HG03354 (cell line): ENCODE data around the gene TLCD3B.

Source experiments
- ATAC-seq: cut with Tn5 transposase; IDR thresholded peaks from one replicate; pipeline ENCODE4 v1.9.1; 2021; ENCODE audit warnings: mild to moderate bottlenecking; ENCODE audit not compliant: unreplicated experiment, poor library complexity, severe bottlenecking

The TLCD3B gene

GRCh38 chr16:29993903-29994599 lies 37.0 kb downstream of the TLCD3B start:
- no peak for ATAC-seq

GRCh38 chr16:29993191-29993902 lies 37.7 kb downstream of the TLCD3B start:
- ATAC-seq, result no peak

DNA sequence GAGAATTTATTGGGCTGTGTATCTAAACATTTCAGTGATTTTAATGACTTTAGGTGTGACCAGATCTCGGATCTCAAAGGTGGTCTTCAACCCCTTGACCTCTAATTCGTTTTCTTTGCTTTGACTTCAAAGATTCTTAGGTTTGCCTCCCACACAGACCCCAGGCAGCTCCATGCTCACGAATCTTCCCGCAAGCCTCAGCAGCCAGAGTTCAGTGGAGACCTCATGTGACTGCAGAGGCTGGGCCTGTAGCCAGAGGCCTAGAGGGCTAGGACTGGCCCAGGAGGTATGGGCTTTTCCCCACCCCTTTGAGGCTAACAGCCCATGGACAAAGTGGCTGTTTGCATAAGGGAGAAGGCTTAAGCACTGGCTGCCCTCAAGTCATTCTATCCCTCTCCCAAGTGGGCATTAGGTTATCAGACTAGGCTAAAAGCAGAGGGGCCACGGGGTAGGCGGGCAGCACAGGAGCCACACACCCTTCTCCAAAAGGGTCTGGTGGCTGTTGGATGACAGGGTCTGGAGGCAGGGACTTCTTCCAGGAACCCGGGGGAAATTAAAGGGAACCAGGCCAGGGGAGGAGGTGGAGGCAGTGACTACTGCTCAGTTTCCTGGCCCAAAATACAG lies 38.6 kb downstream of the TLCD3B start:
- ATAC-seq, result no peak

GRCh38 chr16:29991571-29991904 lies 39.5 kb downstream of the TLCD3B start:
- no peak for ATAC-seq

- no peak for ATAC-seq
These were observed 40.0 kb downstream of the TLCD3B start for GRCh38 chr16:29990883-29991570.

DNA sequence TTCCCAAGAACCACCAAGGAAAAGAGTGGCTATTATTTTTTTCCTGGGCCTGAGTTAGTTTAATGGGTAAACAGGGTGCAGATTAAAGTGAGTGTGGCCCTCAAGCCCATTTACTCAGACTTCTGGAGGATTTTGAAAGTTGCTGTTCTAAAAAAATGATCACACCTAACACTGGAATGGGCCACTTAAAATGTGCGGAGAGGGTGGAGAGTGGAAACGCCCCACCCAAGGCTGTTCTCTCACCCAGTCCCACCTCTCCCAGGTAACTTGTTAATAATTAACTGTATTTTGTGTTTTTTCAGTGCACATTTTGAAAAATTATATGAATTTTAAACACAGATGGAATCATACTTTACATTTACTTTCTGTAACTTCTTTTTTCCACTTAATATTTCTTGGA lies 41.0 kb downstream of the TLCD3B start:
- no peak for ATAC-seq

- no peak for ATAC-seq
These were observed 41.8 kb downstream of the TLCD3B start for GRCh38 chr16:29989111-29989858.

- ATAC-seq, result no peak
These were observed 42.6 kb downstream of the TLCD3B start for GRCh38 chr16:29988346-29989075.

DNA sequence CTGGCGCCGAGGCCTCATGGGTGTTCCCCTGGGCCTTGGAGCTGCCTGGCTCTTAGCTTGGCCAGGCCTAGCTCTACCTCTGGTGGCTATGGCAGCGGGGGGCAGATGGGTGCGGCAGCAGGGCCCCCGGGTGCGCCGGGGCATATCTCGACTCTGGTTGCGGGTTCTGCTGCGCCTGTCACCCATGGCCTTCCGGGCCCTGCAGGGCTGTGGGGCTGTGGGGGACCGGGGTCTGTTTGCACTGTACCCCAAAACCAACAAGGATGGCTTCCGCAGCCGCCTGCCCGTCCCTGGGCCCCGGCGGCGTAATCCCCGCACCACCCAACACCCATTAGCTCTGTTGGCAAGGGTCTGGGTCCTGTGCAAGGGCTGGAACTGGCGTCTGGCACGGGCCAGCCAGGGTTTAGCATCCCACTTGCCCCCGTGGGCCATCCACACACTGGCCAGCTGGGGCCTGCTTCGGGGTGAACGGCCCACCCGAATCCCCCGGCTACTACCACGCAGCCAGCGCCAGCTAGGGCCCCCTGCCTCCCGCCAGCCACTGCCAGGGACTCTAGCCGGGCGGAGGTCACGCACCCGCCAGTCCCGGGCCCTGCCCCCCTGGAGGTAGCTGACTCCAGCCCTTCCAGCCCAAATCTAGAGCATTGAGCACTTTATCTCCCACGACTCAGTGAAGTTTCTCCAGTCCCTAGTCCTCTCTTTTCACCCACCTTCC lies 43.5 kb downstream of the TLCD3B start:
- no peak for ATAC-seq

DNA sequence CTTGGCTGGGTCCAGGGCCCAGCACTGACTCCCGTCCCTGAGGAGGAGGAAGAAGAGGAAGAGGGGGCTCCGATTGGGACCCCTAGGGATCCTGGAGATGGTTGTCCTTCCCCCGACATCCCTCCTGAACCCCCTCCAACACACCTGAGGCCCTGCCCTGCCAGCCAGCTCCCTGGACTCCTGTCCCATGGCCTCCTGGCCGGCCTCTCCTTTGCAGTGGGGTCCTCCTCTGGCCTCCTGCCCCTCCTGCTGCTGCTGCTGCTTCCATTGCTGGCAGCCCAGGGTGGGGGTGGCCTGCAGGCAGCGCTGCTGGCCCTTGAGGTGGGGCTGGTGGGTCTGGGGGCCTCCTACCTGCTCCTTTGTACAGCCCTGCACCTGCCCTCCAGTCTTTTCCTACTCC lies 44.1 kb downstream of the TLCD3B start:
- ATAC-seq, result no peak

- no peak for ATAC-seq
These were observed 44.8 kb downstream of the TLCD3B start for GRCh38 chr16:29986231-29986630.

DNA sequence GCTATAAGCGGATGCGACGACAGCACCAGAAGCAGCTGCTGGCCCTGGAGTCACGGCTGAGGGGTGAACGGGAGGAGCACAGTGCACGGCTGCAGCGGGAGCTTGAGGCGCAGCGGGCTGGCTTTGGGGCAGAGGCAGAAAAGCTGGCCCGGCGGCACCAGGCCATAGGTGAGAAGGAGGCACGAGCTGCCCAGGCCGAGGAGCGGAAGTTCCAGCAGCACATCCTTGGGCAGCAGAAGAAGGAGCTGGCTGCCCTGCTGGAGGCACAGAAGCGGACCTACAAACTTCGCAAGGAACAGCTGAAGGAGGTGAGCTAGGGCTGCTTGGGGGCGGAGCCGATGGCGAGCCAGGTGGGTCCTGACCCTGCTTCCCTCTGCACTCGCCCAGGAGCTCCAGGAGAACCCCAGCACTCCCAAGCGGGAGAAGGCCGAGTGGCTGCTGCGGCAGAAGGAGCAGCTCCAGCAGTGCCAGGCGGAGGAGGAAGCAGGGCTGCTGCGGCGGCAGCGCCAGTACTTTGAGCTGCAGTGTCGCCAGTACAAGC lies 45.7 kb downstream of the TLCD3B start:
- ATAC-seq, result no peak

GRCh38 chr16:29984764-29985147 lies 46.3 kb downstream of the TLCD3B start:
- ATAC-seq, result no peak

DNA sequence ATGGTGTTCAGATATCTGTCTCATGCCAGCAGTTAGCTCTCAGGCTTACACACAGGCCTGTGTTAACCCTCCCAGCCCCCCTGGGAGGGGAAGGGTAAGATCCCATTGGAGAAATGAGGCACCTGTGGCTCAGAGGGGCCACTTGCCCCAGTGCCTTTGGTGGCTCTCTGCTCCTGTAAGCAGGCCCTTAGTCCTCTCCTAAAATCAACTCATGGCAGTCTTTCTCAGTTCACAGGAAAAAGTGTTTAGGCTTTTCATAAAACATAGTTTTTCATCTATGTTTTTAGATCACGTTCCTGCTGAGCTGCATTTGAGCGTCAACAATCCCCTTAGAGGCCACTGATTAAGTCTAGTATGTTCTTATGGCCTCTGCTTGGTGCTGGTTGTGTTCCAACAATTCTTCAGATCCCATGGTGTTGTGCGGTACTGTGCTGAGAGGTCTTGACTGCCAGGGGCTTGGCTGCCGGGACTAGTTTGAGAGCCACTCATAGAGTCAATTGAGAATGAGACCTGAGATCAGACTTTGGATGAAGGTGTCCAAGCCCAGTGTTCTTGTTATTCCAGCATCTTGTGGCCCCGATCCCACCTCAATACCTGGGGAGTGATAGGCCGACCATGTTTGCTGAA lies 46.8 kb downstream of the TLCD3B start:
- no peak for ATAC-seq

GRCh38 chr16:29983420-29984136 lies 47.5 kb downstream of the TLCD3B start:
- ATAC-seq, result no peak

DNA sequence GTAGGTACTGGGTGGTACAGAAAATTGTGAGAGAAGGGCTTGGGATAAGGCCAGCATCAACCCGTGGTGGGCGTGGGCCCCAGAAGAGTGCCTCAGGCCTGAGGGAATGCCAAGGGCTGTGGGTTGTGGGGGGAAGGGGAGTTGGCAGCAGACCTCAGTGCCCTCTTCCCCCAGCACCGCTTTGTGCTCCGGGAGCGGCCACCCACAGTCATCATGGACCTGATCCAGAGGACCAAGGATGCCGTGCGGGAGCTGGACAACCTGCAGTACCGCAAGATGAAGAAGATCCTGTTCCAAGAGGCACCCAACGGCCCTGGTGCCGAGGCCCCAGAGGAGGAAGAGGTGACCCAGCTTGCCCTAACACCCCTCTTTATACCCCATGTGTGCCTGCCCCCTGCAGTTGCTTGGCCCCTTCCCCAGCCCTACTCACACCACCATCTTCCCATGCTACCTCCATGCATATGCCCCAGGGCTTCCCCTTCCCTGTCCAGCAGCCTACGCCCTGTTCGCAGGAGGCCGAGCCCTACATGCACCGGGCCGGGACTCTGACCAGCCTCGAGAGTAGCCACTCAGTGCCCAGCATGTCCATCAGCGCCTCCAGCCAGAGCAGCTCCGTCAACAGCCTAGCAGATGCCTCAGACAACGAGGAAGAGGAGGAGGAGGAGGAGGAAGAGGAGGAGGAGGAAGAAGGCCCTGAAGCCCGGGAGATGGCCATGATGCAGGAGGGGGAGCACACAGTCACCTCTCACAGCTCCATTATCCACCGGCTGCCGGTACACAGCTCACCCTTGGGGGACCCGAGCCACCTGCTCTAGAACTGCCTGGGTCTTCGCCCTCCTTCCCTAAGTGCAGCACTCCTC lies 48.3 kb downstream of the TLCD3B start:
- no peak for ATAC-seq
